ENCODE measurements around the gene FOXL2. TPM values are rescaled to one million over a fixed set of nuclear protein-coding genes. Genes with fewer than 3 reads are reported as not detected.
A peak's percentile ranks its signal among the peaks of the same experiment; 100 is the strongest.

The FOXL2 gene
- total RNA-seq, 6 experiments from 2014 or later = 0.71 to 8.0 (median 7.0) TPM

DNA sequence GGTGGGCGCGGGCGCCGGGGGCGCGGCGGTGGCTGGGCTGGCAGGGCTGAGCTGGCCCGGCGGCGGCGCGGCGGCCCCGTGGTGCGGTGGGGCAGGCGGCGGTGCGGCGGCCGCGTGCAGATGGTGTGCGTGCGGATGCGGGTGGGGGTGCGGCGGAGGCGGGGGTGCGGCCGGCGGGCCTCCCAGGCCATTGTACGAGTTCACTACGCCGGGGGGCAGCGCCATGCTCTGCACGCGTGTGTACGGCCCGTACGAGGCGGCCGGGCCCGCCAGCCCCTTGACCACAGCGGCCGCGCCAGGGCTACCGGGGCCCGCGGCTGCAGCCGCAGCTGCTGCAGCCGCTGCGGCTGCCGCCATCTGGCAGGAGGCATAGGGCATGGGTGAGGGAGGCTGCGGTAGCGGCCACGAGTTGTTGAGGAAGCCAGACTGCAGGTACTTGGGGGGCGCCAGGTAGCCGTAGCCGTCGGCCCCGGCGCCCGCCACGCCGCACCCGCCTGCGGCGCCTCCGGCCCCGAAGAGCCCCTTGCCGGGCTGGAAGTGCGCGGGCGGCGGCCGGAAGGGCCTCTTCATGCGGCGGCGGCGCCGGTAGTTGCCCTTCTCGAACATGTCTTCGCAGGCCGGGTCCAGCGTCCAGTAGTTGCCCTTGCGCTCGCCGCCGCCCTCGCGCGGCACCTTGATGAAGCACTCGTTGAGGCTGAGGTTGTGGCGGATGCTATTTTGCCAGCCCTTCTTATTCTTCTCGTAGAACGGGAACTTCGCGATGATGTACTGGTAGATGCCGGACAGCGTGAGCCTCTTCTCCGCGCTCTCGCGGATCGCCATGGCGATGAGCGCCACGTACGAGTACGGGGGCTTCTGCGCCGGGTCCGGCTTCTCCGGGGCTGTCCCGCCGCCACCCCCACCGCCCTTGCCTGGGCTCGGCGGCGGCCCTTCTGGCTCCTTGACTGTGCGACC lies 951 bp downstream of the FOXL2 start:
- peaks cover 59% of the 10 kb centered on the region for H3K27me3 Mint-ChIP-seq (ENCODE audit: insufficient read depth)
- peaks cover 18% of the 10 kb centered on the region; the same call in 1 of the 2 replicates for H3K4me1 Mint-ChIP-seq (ENCODE audit: low read depth)
- DNase-seq = no peak
- peaks cover 10% of the 10 kb centered on the region; the same call in 1 of the 2 replicates for H3K36me3 Mint-ChIP-seq (ENCODE audit: low read depth)
- no peaks in the 10 kb centered on the region; the same call in 1 of the 2 replicates for H3K9me3 Mint-ChIP-seq
- H3K27ac Mint-ChIP-seq = no peak overlapping the region
- peak; percentile 32 for TF ChIP-seq CTCF (IDR thresholded peaks at IDR 0.05)
- H3K4me3 Mint-ChIP-seq = peak overlapping the region; percentile 56; the same call in 1 of the 2 replicates

GRCh38 chr3:138944929-138945708 lies 1.8 kb downstream of the FOXL2 start:
- Mint-ChIP-seq H3K27me3 (ENCODE audit: insufficient read depth) (peaks cover 56% of the 10 kb centered on the region), H3K9me3 (no peaks in the 10 kb centered on the region; the same call in 1 of the 2 replicates), H3K27ac (no peak overlapping the region), H3K36me3 (ENCODE audit: low read depth) (peaks cover 10% of the 10 kb centered on the region; the same call in 1 of the 2 replicates), H3K4me3 (peak overlapping the region; percentile 44; the same call in 1 of the 2 replicates), H3K4me1 (ENCODE audit: low read depth) (peaks cover 18% of the 10 kb centered on the region; the same call in 1 of the 2 replicates)
- no peak for TF ChIP-seq CTCF (IDR thresholded peaks at IDR 0.05)
- no peak for DNase-seq

- Mint-ChIP-seq H3K27me3 (ENCODE audit: insufficient read depth) (peaks cover 51% of the 10 kb centered on the region), H3K9me3 (no peaks in the 10 kb centered on the region; the same call in 1 of the 2 replicates)
Measured at GRCh38 chr3:138944654-138944928, 2.3 kb downstream of the FOXL2 start.

GRCh38 chr3:138943724-138944653 lies 2.9 kb downstream of the FOXL2 start:
- H3K4me1 Mint-ChIP-seq (ENCODE audit: low read depth) = peaks cover 18% of the 10 kb centered on the region; the same call in 1 of the 2 replicates
- H3K9me3 Mint-ChIP-seq = no peaks in the 10 kb centered on the region; the same call in 1 of the 2 replicates
- no peak overlapping the region for H3K27ac Mint-ChIP-seq
- peak overlapping the region; percentile 15; the same call in 1 of the 2 replicates for H3K4me3 Mint-ChIP-seq
- DNase-seq = no peak
- H3K27me3 Mint-ChIP-seq (ENCODE audit: insufficient read depth) = peaks cover 49% of the 10 kb centered on the region
- peaks cover 10% of the 10 kb centered on the region; the same call in 1 of the 2 replicates for H3K36me3 Mint-ChIP-seq (ENCODE audit: low read depth)
- no peak for TF ChIP-seq CTCF (IDR thresholded peaks at IDR 0.05)

More at GRCh38 chr3:138944654-138944928, 2.3 kb downstream of the FOXL2 start:
- Mint-ChIP-seq H3K36me3 (ENCODE audit: low read depth) (peaks cover 10% of the 10 kb centered on the region; the same call in 1 of the 2 replicates), H3K4me1 (ENCODE audit: low read depth) (peaks cover 18% of the 10 kb centered on the region; the same call in 1 of the 2 replicates), H3K4me3 (0 out of 2 replicates have a peak overlapping the region, but pooled peaks have one; percentile 15), H3K27ac (no peak overlapping the region)
- no peak for DNase-seq
- TF ChIP-seq CTCF (IDR thresholded peaks at IDR 0.05) = no peak
